IPS-15b (cell line): ENCODE results near the gene SYNE3.

Experiments
- H3K27me3 ChIP-seq: one replicate; pipeline ENCODE4 v1.6.1; 2013; ENCODE audit warnings: low read length; ENCODE audit not compliant: control insufficient read depth, insufficient read depth
- H3K36me3 ChIP-seq: one replicate; pipeline ENCODE4 v1.6.1; 2013; ENCODE audit warnings: low read length; ENCODE audit not compliant: control insufficient read depth, insufficient read depth
- H3K4me1 ChIP-seq: one replicate; pipeline ENCODE4 v1.6.1; 2013; ENCODE audit warnings: mild to moderate bottlenecking, low read length; ENCODE audit not compliant: control insufficient read depth, insufficient read depth
- H3K4me3 ChIP-seq: one replicate; pipeline ENCODE4 v1.5.1; 2013; ENCODE audit warnings: low read depth, low read length
- H3K9ac ChIP-seq: one replicate; pipeline ENCODE4 v1.6.1; 2013; ENCODE audit warnings: low read depth, mild to moderate bottlenecking, low read length
- H3K9me3 ChIP-seq: one replicate; pipeline ENCODE4 v1.6.1; 2013; ENCODE audit warnings: mild to moderate bottlenecking, low read length; ENCODE audit not compliant: control insufficient read depth, insufficient read depth

SYNE3 gene

GRCh38 chr14:95538801-95539509 lies 22.5 kb upstream of the SYNE3 start:
- Histone ChIP-seq H3K4me1 (peaks cover 10% of the 10 kb centered on the region), H3K9ac (no peak overlapping the region), H3K36me3 (no peaks in the 10 kb centered on the region), H3K27me3 (no peaks in the 10 kb centered on the region), H3K9me3 (no peaks in the 10 kb centered on the region), H3K4me3 (no peak overlapping the region)

GRCh38 chr14:95537298-95538089 lies 21.0 kb upstream of the SYNE3 start:
- no peaks in the 10 kb centered on the region for H3K9me3 ChIP-seq
- H3K9ac ChIP-seq = no peak overlapping the region
- H3K4me1 ChIP-seq = peaks cover 10% of the 10 kb centered on the region
- H3K4me3 ChIP-seq = no peak overlapping the region
- H3K36me3 ChIP-seq = no peaks in the 10 kb centered on the region
- no peaks in the 10 kb centered on the region for H3K27me3 ChIP-seq

- H3K36me3 ChIP-seq = no peaks in the 10 kb centered on the region
- no peak overlapping the region for H3K9ac ChIP-seq
- peak overlapping the region; percentile 89 for H3K4me3 ChIP-seq
- peaks cover 10% of the 10 kb centered on the region for H3K4me1 ChIP-seq
- no peaks in the 10 kb centered on the region for H3K9me3 ChIP-seq
- H3K27me3 ChIP-seq = no peaks in the 10 kb centered on the region
Observed at GRCh38 chr14:95536671-95537070, 20.2 kb upstream of the SYNE3 start.

GRCh38 chr14:95536036-95536593 lies 19.7 kb upstream of the SYNE3 start:
- H3K9ac ChIP-seq = no peak overlapping the region
- peak overlapping the region; percentile 89 for H3K4me3 ChIP-seq
- H3K27me3 ChIP-seq = no peaks in the 10 kb centered on the region
- peaks cover 10% of the 10 kb centered on the region for H3K4me1 ChIP-seq
- H3K9me3 ChIP-seq = no peaks in the 10 kb centered on the region
- H3K36me3 ChIP-seq = no peaks in the 10 kb centered on the region

GRCh38 chr14:95535226-95536021 lies 19.0 kb upstream of the SYNE3 start:
- H3K27me3 ChIP-seq = no peaks in the 10 kb centered on the region
- no peaks in the 10 kb centered on the region for H3K9me3 ChIP-seq
- H3K4me1 ChIP-seq = peaks cover 10% of the 10 kb centered on the region
- peak overlapping the region; percentile 79 for H3K9ac ChIP-seq
- peak overlapping the region; percentile 89 for H3K4me3 ChIP-seq
- no peaks in the 10 kb centered on the region for H3K36me3 ChIP-seq

GRCh38 chr14:95534299-95535225 lies 18.1 kb upstream of the SYNE3 start, which contains the start of gene GLRX5:
TSS of gene GLRX5 (plus strand) at chr14:95535050. CDS start at chr14:95535090, 40 bp downstream.
- Histone ChIP-seq H3K4me3 (peak within 1 kb of the TSS; percentile 89), H3K27me3 (no peaks in the 10 kb centered on the region)

GRCh38 chr14:95533822-95534221 lies 17.4 kb upstream of the SYNE3 start:
- Histone ChIP-seq H3K36me3 (no peaks in the 10 kb centered on the region), H3K27me3 (no peaks in the 10 kb centered on the region), H3K9ac (peak overlapping the region; percentile 67), H3K9me3 (no peaks in the 10 kb centered on the region), H3K4me3 (peak overlapping the region; percentile 86), H3K4me1 (peaks cover 10% of the 10 kb centered on the region)

More at GRCh38 chr14:95534299-95535225, 18.1 kb upstream of the SYNE3 start, which contains the start of gene GLRX5:
- H3K4me1 ChIP-seq = peaks cover 10% of the 10 kb centered on the region
- H3K9me3 ChIP-seq = no peaks in the 10 kb centered on the region
- no peaks in the 10 kb centered on the region for H3K36me3 ChIP-seq
- peak within 1 kb of the TSS; percentile 79 for H3K9ac ChIP-seq

GRCh38 chr14:95533391-95533821 lies 17.0 kb upstream of the SYNE3 start:
- H3K4me3 ChIP-seq = peak overlapping the region; percentile 86
- H3K36me3 ChIP-seq = no peaks in the 10 kb centered on the region
- no peaks in the 10 kb centered on the region for H3K9me3 ChIP-seq
- no peaks in the 10 kb centered on the region for H3K27me3 ChIP-seq
- peak overlapping the region; percentile 67 for H3K9ac ChIP-seq
- H3K4me1 ChIP-seq = peaks cover 7% of the 10 kb centered on the region

GRCh38 chr14:95531969-95532368 lies 15.5 kb upstream of the SYNE3 start:
- Histone ChIP-seq H3K27me3 (no peaks in the 10 kb centered on the region), H3K36me3 (no peaks in the 10 kb centered on the region), H3K4me3 (no peak overlapping the region), H3K4me1 (peaks cover 5% of the 10 kb centered on the region), H3K9me3 (no peaks in the 10 kb centered on the region), H3K9ac (no peak overlapping the region)

GRCh38 chr14:95531473-95531872 lies 15.0 kb upstream of the SYNE3 start:
- peaks cover 5% of the 10 kb centered on the region for H3K4me1 ChIP-seq
- no peak overlapping the region for H3K4me3 ChIP-seq
- no peaks in the 10 kb centered on the region for H3K36me3 ChIP-seq
- no peaks in the 10 kb centered on the region for H3K9me3 ChIP-seq
- H3K9ac ChIP-seq = no peak overlapping the region
- H3K27me3 ChIP-seq = no peaks in the 10 kb centered on the region
